Measurements from ENCODE around the gene SEMA5A.

SEMA5A gene

GRCh38 chr5:9460885-9461645 is 84.8 kb downstream of the SEMA5A start:
- Histone ChIP-seq H3K27ac (no peak overlapping the region), H3K4me3 (ENCODE audit: low read depth, low read length) (no peak overlapping the region), H3K27me3 (ENCODE audit: control insufficient read depth, insufficient read depth, low read length) (no peaks in the 10 kb centered on the region), H3K36me3 (ENCODE audit: control insufficient read depth, insufficient read depth, low read length) (no peaks in the 10 kb centered on the region), H2AFZ (no peak overlapping the region), H3K9ac (no peak overlapping the region), H3K4me1 (no peaks in the 10 kb centered on the region), H3K79me2 (no peaks in the 10 kb centered on the region), H3K9me3 (ENCODE audit: control insufficient read depth, low read length) (no peaks in the 10 kb centered on the region), H3K4me2 (ENCODE audit: low read length) (no peak overlapping the region)
- TF ChIP-seq CTCF (IDR thresholded peaks at IDR 0.05): no peak

- no peak for TF ChIP-seq CTCF (IDR thresholded peaks at IDR 0.05)
- H3K4me1 ChIP-seq: no peaks in the 10 kb centered on the region
- H3K4me2 ChIP-seq (ENCODE audit: low read length): no peak overlapping the region
- H3K9ac ChIP-seq: no peak overlapping the region
- H3K9me3 ChIP-seq (ENCODE audit: control insufficient read depth, low read length): no peaks in the 10 kb centered on the region
- no peak overlapping the region for H2AFZ ChIP-seq
- H3K4me3 ChIP-seq (ENCODE audit: low read depth, low read length): no peak overlapping the region
- H3K79me2 ChIP-seq: no peaks in the 10 kb centered on the region
- H3K27me3 ChIP-seq (ENCODE audit: control insufficient read depth, insufficient read depth, low read length): no peaks in the 10 kb centered on the region
- no peaks in the 10 kb centered on the region for H3K36me3 ChIP-seq (ENCODE audit: control insufficient read depth, insufficient read depth, low read length)
- H3K27ac ChIP-seq: no peak overlapping the region
Observed at GRCh38 chr5:9456435-9457042, 89.3 kb downstream of the SEMA5A start.

DNA sequence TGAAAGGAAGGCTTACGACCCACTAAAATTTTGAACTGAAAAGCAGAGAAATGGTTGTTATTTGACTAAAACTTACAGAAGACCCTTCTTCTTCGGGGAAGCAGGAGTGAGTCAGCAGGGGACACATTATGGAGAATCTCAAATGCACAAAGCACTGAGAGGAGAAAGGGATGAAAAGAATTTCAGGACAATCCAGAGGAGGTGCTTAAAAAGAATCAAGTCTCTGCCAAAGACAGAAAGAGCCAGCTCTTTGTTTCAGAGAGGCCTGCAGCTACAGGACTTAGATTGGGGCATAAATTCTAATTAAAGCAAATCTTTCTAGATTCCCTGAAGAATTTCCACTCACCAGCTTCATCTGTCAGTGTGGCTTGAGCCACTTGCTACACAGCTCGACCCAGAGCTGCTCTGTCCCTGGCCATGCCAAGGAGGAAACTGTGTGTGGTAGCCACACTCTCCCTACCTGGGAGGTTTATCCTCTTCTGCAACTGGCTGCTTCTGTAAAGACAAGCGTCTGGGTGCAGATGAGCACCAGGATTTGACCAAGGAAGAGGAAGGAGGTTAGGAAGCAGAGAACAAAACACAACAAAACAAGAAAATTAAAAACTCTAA is 89.9 kb downstream of the SEMA5A start:
- H3K4me1 ChIP-seq: no peaks in the 10 kb centered on the region
- H3K9ac ChIP-seq: no peak overlapping the region
- TF ChIP-seq CTCF (IDR thresholded peaks at IDR 0.05): no peak
- H3K4me2 ChIP-seq (ENCODE audit: low read length): no peak overlapping the region
- no peaks in the 10 kb centered on the region for H3K36me3 ChIP-seq (ENCODE audit: control insufficient read depth, insufficient read depth, low read length)
- H3K27ac ChIP-seq: no peak overlapping the region
- no peak overlapping the region for H3K4me3 ChIP-seq (ENCODE audit: low read depth, low read length)
- H2AFZ ChIP-seq: no peak overlapping the region
- H3K9me3 ChIP-seq (ENCODE audit: control insufficient read depth, low read length): no peaks in the 10 kb centered on the region
- H3K79me2 ChIP-seq: no peaks in the 10 kb centered on the region
- H3K27me3 ChIP-seq (ENCODE audit: control insufficient read depth, insufficient read depth, low read length): no peaks in the 10 kb centered on the region

DNA sequence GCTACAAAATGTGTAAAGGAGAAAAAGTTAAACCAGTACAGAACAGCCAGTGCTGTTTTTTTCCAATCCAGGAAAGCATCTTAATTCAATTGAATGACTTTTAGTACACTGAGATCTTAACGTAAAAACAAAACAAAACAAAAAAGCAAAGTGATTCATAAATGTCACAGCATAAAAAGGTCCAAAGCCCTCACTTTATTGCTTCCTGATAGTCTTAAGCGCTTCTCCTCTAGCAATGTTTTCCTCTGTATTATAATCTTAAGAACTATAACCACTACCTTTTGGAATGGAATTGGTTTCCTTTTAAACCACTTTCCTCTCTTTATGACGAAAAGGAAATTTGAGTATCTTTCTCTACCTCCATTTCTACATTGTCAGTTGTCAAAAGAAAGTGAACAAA is 91.4 kb downstream of the SEMA5A start:
- H3K9me3 ChIP-seq (ENCODE audit: control insufficient read depth, low read length): no peaks in the 10 kb centered on the region
- H3K27me3 ChIP-seq (ENCODE audit: control insufficient read depth, insufficient read depth, low read length): no peaks in the 10 kb centered on the region
- H3K4me3 ChIP-seq (ENCODE audit: low read depth, low read length): no peak overlapping the region
- no peak overlapping the region for H3K27ac ChIP-seq
- no peaks in the 10 kb centered on the region for H3K4me1 ChIP-seq
- no peak overlapping the region for H3K4me2 ChIP-seq (ENCODE audit: low read length)
- no peaks in the 10 kb centered on the region for H3K79me2 ChIP-seq
- no peaks in the 10 kb centered on the region for H3K36me3 ChIP-seq (ENCODE audit: control insufficient read depth, insufficient read depth, low read length)
- H3K9ac ChIP-seq: no peak overlapping the region
- no peak for TF ChIP-seq CTCF (IDR thresholded peaks at IDR 0.05)
- H2AFZ ChIP-seq: no peak overlapping the region
